Spleen (tissue), 11 donors: ENCODE data around the gene IPCEF1. TPM values are rescaled to one million over a fixed set of nuclear protein-coding genes. Genes with fewer than 3 reads are reported as not detected.
"Not testable (repeated sequence)": the region's sequence is repeated elsewhere in the genome, so short reads cannot be mapped to it uniquely, and the experiment has no call there.

Source experiments
- DNase-seq: peaks from one replicate; pipeline ENCODE4 v3.0.0-alpha.2; 2020
- H3K27ac ChIP-seq, 8 donors: fragments of 200-600 bp; sonication (generic) in 7 of 8; 1 replicate in 4 of 8; 2 replicates in 4 of 8; pipeline versions ENCODE4 v1.5.0 to v1.8.0; 2016 to 2021; ENCODE audit warnings: inconsistent platforms in 4 of 8, mild to moderate bottlenecking in 4 of 8, moderate library complexity in 1 of 8
- H3K27me3 ChIP-seq, 7 donors: fragments of 200-600 bp; sonication (generic) in 6 of 7; replicated peaks in 1 of 7; 1 replicate in 4 of 7; 2 replicates in 3 of 7; pipeline versions ENCODE4 v1.5.0 to v1.8.0; 2016 to 2021; ENCODE audit warnings: inconsistent platforms in 3 of 7, mild to moderate bottlenecking in 1 of 7
- H3K36me3 ChIP-seq, 6 donors: fragments of 200-600 bp; sonication (generic) in 5 of 6; 1 replicate in 4 of 6; 2 replicates in 2 of 6; pipeline versions ENCODE4 v1.5.0 to v1.8.0; 2016 to 2021; ENCODE audit warnings: inconsistent platforms in 2 of 6
- H3K4me1 ChIP-seq, 6 donors: fragments of 200-600 bp; sonication (generic) in 5 of 6; 1 replicate in 3 of 6; 2 replicates in 3 of 6; pipeline versions ENCODE4 v1.5.0 to v1.8.0; 2016 to 2021; ENCODE audit warnings: inconsistent platforms in 3 of 6
- H3K4me3 ChIP-seq, 8 donors: fragments of 200-600 bp; sonication (generic) in 7 of 8; 1 replicate in 4 of 8; 2 replicates in 4 of 8; pipeline versions ENCODE4 v1.5.0 to v1.8.0; 2016 to 2021; ENCODE audit warnings: inconsistent platforms in 4 of 8, mild to moderate bottlenecking in 4 of 8, moderate library complexity in 2 of 8
- H3K9me3 ChIP-seq, 8 donors: fragments of 200-600 bp; sonication (generic) in 7 of 8; 1 replicate in 4 of 8; 2 replicates in 4 of 8; pipeline versions ENCODE4 v1.5.0 to v1.8.0; 2016 to 2021; ENCODE audit warnings: inconsistent platforms in 4 of 8
- CTCF ChIP-seq, 11 experiments: fragments of 200-600 bp in 7 of 11; fragments of 450-650 bp in 4 of 11; sonication (generic) in 4 of 11; IDR thresholded peaks in 8 of 11; conservative IDR thresholded peaks in 3 of 11; 1 replicate in 7 of 11; 2 replicates in 4 of 11; pipeline versions ENCODE4 v1.4.0 to v1.8.0; 2016 to 2021; ENCODE audit warnings: antibody characterized with exemption in 11 of 11, inconsistent platforms in 4 of 11, mild to moderate bottlenecking in 1 of 11
- POLR2A ChIP-seq, 3 donors: fragments of 450-650 bp; IDR thresholded peaks; one replicate each; pipeline ENCODE4 v1.5.1; 2017; ENCODE audit warnings: antibody characterized with exemption in 3 of 3, mild to moderate bottlenecking in 1 of 3
- POLR2AphosphoS5 ChIP-seq, 3 donors: sonication (generic); formaldehyde crosslinking; IDR thresholded peaks; one replicate each; pipeline ENCODE4 v1.5.1; 2017; ENCODE audit warnings: antibody characterized with exemption in 3 of 3
- WGBS, 5 donors: extraction: QIAGEN DNeasy Blood & Tissue Kit in 3 of 5; methylation state at CpG; one replicate each; pipeline versions ENCODE4 v1.1.5 to v1.1.7; 2013 to 2018; 5-methylcytosine and 5-hydroxymethylcytosine counted together
- intact Hi-C: fragments of 100-400 bp; cut with DNase I; formaldehyde crosslinking; loops from one replicate; pipeline ENCODE4 v1.15.0; 2023; ENCODE audit warnings: low total_unique reads
- polyA plus RNA-seq, 3 donors: library from polyadenylated mRNA; stranded (reverse); fragments of 200-250 nt; gene quantifications; one replicate each; pipeline ENCODE4 v1.2.1, GENCODE V29; 2013
- total RNA-seq, 7 donors: library from RNA; depleted of rRNA in 3 of 7; stranded (reverse); fragments of >200 nt in 3 of 7; fragmentation: NEBNext Ultra II Directional in 4 of 7; extraction: Animal tissue kit (Norgen Biotek cat#: 25700) in 4 of 7; gene quantifications; one replicate each; pipeline versions ENCODE4 v1.1.0 to v1.2.1, GENCODE V29; 2016 to 2021
- donor health status: healthy with polysubstance abuse.
- donor health status: DM: no; HTN: no; CAD: no; lungs with moderate emphysema.
- donor health status: DM: no; HTN: no; CAD: no.
- donor health status: Bipolar disorder and iron deficiency.
- donor health status: healthy.
- donor health status: DM: no; HTN: no; CAD: no.
- donor health status: DM: yes; HTN: yes; CAD: no.

Gene IPCEF1
- total and polyA plus RNA-seq, 10 donors = 1.4 to 32.2 (median 26.2) TPM

GRCh38 chr6:154343473-154344308, 12.9 kb downstream of the IPCEF1 start:
- peaks cover 0 to 4% (median 0%) of the 10 kb centered on the region in 6 donors for H3K36me3 ChIP-seq
- peaks cover 0 to 22% (median 0%) of the 10 kb centered on the region in 6 donors for H3K4me1 ChIP-seq
- no peak overlapping the region for H3K4me3 ChIP-seq
- H3K27ac ChIP-seq = no peak overlapping the region
- DNase-seq = no peak
- intact Hi-C loops = no loop called here
- 73 to 80% (median 77%) methylated on average over 16 of the region's 16 CpGs for WGBS, 5 donors
- TF ChIP-seq CTCF (IDR thresholded peaks at IDR 0.05 in 8 of 11, conservative IDR thresholded peaks at IDR 0.05 in 3 of 11) (peak in 1 of 11 experiments; percentile 22), POLR2A (IDR thresholded peaks at IDR 0.05) (no peak)
- no peaks in the 10 kb centered on the region for H3K27me3 ChIP-seq
- peaks cover 0 to 16% (median 9%) of the 10 kb centered on the region in 8 donors for H3K9me3 ChIP-seq

GRCh38 chr6:154341871-154342270, 14.7 kb downstream of the IPCEF1 start:
- 45 to 84% (median 67%) methylated on average over 5 of the region's 5 CpGs for WGBS, 5 donors
- H3K4me1 ChIP-seq = peaks cover 0 to 22% (median 0%) of the 10 kb centered on the region in 6 donors
- H3K9me3 ChIP-seq = peaks cover 0 to 11% (median 6%) of the 10 kb centered on the region in 8 donors
- H3K36me3 ChIP-seq = peaks cover 0 to 4% (median 0%) of the 10 kb centered on the region in 6 donors
- no peaks in the 10 kb centered on the region for H3K27me3 ChIP-seq
- TF ChIP-seq POLR2A (IDR thresholded peaks at IDR 0.05) = no peak
- no peak overlapping the region for H3K4me3 ChIP-seq
- peak overlapping the region in 1 of 8 donors; percentile 58 for H3K27ac ChIP-seq
- DNase-seq = no peak
- intact Hi-C loops = no loop called here

GRCh38 chr6:154341336-154341735, 15.3 kb downstream of the IPCEF1 start:
- Histone ChIP-seq H3K9me3 (peaks cover 0 to 6% (median 1%) of the 10 kb centered on the region in 8 donors), H3K4me3 (no peak overlapping the region), H3K4me1 (peaks cover 0 to 22% (median 0%) of the 10 kb centered on the region in 6 donors), H3K27me3 (no peaks in the 10 kb centered on the region), H3K36me3 (no peaks in the 10 kb centered on the region), H3K27ac (peak overlapping the region in 2 of 8 donors; percentile 4 to 58)
- WGBS, 5 donors = 42 to 70% (median 53%) methylated on average over 4 of the region's 4 CpGs
- intact Hi-C loops = no loop called here
- DNase-seq = no peak
- TF ChIP-seq CTCF (IDR thresholded peaks at IDR 0.05 in 8 of 11, conservative IDR thresholded peaks at IDR 0.05 in 3 of 11) = no peak

- intact Hi-C loops = no loop called here
- whole genome bisulfite sequencing, 5 donors = 52 to 72% (median 64%) methylated on average over 4 of the region's 4 CpGs
- Histone ChIP-seq H3K9me3 (no peaks in the 10 kb centered on the region), H3K27ac (peak overlapping the region in 4 of 8 donors; percentile 22 to 58 (median 33)), H3K4me1 (peaks cover 0 to 20% (median 0%) of the 10 kb centered on the region in 6 donors), H3K4me3 (no peak overlapping the region), H3K27me3 (no peaks in the 10 kb centered on the region), H3K36me3 (no peaks in the 10 kb centered on the region)
- TF ChIP-seq POLR2AphosphoS5 (IDR thresholded peaks at IDR 0.05) (no peak), POLR2A (IDR thresholded peaks at IDR 0.05) (no peak), CTCF (IDR thresholded peaks at IDR 0.05 in 8 of 11, conservative IDR thresholded peaks at IDR 0.05 in 3 of 11) (no peak)
- no peak for DNase-seq
These were observed 19.1 kb downstream of the IPCEF1 start for GRCh38 chr6:154337406-154338005.

GRCh38 chr6:154334147-154334546, 22.5 kb downstream of the IPCEF1 start:
- intact Hi-C loops, H3K27ac ChIP-seq, DNase-seq, H3K4me1 ChIP-seq, H3K36me3 ChIP-seq, H3K9me3 ChIP-seq, H3K4me3 ChIP-seq, H3K27me3 ChIP-seq: not testable (repeated sequence)
- 77 to 100% (median 88%) methylated on average over 1 of the region's 1 CpG for WGBS, 5 donors
